HG03460 (cell line): ENCODE data around the gene PCP4.

ENCODE experiments used
- ATAC-seq: cut with Tn5 transposase; IDR thresholded peaks from one replicate; pipeline ENCODE4 v1.9.1; 2021; ENCODE audit not compliant: unreplicated experiment

PCP4 gene

DNA sequence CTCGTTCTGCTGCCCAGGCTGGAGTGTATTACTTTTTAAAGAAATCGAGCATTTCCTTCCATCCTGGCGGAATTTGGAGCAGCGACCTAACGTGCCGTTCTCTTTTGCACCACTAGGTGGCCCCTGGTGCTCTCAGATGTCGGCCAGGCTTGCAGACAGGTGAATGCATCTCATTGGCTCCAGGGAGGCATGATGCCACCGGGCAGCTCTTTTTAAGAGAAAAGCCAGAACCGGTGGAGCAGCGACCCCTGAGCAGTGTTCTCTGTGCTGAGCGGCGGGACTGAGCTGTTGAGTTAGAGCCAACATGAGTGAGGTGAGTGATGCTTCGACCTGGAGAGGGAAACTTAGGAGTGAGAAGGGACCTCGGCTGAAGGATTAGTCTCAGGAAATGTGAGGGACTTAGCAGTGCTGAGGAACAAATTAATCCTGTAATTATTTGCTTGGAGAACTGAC, at the start of gene PCP4:
Gene PCP4, plus strand, starts transcription at position 241 of the 453 bp plus-strand sequence. Its CDS starts 64 bp downstream, at position 305.
- ATAC-seq: no peak

DNA sequence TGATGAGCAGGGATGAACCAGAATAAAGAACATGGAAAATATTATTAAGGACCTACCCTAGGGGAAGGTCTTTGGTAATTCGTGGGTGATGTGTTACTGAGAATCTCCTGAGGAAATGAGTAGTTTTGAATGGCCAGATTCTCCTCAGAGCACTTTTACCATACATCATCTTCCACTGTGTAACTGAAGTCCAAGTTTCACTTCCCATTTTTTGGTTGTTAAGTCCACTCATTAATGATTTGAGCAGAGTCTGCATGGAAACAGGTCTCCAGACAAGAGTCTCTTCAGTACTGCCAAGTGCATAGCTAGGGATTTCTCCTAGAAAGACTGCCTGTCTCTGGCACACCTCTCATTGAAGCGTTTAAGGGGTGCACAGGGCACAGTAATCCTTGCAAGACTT, 48.7 kb upstream of the PCP4 start:
- ATAC-seq: no peak

DNA sequence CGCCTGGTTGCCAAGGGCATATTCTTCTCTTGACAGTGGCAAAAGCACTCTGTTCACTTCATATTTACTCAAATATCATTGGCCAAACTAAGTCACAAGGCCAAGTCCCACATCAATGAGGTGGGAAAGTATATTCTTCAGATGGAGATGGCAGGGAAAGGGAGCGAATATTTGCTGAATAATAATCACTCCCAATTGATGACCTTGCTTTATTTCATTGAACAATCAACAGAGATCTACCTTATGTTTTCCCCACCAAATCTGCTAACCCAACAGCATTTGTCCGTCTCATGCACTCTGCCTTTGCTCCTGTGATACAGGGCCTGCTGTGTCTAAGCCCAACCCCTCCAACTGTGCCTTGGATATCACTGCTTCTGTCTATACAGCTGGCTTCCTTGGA, 45.2 kb upstream of the PCP4 start:
- ATAC-seq: no peak

DNA sequence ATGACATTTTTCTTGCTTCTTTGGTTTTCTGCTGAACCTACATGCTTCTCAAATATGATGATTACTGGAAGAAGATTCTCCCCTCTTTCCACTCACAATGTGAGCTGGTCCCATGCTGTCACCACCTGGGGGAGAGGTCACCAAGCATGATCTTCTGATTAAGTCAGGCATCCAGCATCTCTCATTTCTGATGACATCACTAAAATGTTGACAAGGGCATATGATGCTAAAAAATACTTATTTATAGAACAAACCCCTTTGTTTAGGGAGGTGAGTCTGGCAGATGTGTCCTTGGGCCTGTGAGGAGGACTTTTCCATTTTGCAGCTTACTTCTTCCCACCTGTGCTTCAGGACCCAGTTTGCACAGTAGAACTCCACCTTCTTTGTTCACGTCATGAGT, 42.0 kb upstream of the PCP4 start:
- no peak for ATAC-seq

DNA sequence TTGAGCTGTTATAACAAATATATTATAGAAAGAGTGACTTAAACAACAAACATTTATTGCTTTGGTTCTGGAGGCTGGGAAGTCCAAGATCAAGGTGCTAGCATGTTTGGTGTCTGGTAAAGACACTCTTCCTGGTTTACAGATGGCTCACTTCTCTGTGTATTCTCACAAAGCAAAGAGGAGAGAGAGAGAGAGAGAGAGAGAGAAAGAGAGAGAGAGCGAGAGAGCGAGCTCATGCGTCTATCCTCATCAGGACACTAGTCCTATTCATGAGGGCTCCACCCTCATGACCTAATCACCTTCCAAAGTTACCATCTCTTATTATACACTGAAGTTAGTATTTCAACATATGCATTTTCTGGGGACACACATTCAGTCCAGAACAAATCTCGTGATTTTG, 32.7 kb upstream of the PCP4 start:
- no peak for ATAC-seq

DNA sequence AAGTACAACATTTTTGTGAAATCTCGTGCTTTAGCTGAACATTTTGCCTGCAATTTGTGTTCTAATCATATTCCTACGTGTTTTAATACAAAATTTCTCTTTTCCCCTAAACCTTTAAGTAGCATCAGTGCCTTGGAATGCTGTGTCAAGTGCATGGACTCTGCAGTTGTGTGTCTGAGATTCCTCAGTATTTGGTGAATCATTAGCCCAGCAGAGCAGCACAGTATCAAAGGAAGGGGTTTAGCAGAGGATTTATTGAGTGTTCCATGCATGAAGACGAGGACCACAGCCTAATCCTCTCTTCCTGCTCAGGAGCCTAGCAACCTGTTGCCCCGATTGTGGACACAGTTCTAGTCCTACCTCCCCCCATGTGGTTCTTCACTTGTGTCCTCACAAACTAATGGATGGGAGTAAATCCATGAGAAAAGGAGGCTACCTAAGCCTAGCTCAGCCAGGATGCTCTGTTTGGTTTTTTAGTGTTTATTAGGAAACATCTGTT, 29.3 kb upstream of the PCP4 start:
- ATAC-seq: no peak

DNA sequence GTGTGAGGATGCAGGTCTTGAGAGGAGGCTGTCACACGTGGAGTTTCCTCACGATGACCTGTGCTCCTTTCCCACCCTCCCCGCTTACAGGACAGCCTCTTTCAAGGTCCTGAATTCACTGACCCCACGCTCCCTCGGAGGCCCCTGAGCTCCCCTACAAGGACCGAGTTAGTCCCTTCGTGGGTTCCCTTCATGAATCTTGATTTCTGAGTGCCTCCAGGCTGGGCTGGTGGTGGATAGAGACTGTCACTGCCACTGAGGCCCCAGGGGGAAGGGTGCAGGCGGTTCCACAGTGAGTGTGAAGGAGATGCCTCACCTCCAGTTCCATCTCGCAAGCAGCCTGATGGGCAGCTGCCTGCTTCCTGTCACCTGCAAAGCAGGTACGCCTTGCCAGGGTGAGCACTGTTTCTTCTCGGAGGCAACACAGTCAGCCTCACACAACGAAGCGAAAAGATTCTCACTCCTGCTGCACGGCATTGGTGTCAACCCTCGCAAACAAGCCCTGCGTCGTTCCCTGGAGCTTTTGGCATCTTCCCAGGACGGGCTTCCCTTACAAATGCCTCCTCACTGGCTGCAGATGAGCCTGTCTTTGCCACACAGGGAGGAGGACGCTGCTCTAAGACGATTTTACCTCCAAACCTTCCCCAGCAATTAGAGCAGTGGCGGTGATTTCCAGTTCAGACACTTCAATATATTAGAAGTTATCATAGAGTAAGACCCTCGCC, 26.7 kb upstream of the PCP4 start:
- ATAC-seq: no peak

DNA sequence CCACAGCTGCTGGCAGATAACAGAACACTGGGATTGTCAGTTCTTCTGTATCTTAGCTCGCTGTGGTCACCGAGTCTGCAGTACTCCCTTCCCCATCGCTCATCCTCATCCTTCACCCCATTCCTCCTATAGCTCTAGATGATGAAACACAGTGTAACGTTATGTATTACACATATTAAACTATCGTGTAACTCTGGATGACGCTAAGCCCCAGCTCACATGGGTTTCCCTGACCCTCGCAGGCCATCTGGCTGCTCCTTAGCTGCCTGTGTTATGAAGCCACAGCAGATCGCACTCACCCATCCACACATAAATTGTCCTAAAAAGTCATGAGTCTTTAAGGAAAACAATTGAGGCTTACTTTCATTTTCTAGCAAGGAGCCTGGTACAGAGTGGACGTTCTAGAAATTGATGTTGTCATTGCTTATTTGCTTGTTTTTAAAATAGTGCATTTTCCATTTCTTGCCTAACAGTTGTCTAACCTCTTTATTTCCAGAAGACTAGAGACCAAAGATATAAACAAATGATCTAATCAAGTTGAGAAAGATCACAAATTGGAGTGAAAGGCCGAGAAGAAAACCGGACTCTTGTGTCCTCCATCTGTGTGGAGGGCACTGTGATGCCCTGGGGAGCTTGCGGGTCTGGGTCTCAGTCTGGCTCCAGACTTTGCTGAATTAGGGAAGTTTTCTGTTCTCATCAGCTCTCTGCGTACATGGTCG, 24.3 kb upstream of the PCP4 start:
- ATAC-seq: no peak

DNA sequence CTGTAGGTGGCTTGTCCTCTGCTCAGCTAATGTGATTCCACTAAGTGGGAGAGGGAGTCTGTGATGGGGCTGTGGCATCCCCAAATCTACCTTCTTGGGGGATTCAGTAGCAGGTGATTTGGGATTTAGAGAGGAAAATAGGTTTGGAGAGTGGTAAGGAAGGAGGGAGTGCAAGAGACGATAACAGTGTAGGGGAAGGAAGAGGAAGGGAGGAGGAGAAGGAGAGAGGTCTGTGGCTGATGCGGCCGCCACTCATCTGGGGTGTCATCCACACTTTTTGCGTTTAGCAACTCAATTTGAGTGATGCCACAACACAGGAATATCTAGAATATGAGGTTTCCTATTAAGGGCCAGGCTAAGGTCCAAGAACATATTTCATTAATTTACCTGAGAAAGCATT, 23.8 kb upstream of the PCP4 start:
- no peak for ATAC-seq

DNA sequence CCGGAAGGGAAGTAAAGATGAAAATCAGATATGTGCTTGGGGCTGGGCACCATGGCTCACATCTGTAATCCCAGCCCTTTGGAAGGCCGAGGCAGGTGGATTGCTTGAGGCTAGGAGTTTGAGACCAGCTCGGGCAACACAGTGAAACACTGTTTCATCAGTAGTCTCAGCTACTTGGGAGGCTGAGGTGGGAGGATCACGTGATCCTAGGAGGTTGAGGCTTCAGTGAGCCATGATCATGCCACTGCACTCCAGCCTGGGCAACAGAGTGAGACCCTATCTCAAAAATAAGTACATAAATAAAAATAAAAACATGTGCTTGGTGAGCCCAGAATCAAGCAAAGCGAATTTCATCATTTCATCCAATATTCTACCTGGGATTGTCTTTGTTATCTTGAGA, 23.3 kb upstream of the PCP4 start:
- no peak for ATAC-seq

DNA sequence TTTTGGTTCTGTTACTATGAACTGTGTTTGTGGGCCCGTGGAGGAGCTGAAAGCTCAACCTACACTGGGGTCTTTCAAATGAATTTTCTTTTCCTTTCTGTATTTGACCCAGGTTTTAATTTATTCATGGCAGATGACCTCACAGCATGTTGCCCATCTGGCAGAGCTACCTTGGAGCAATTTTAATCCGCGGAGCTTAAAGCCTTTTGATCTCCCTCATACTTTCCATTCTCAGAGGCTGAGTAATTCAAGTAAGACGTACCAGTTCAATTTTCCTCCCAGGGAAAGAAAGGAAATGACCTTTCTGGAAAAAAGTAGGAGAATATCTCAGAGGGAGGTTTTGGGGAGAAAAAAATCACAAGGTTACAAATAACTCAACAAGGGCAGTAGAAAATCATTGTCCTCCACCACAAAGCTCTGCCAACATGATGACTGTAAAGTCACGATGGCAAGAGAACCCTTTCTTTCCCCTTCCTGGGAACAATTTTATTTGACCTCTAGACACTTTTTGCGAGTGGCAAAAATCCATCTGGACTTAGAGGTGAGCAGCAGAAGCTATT, 21.6 kb upstream of the PCP4 start:
- ATAC-seq: no peak

DNA sequence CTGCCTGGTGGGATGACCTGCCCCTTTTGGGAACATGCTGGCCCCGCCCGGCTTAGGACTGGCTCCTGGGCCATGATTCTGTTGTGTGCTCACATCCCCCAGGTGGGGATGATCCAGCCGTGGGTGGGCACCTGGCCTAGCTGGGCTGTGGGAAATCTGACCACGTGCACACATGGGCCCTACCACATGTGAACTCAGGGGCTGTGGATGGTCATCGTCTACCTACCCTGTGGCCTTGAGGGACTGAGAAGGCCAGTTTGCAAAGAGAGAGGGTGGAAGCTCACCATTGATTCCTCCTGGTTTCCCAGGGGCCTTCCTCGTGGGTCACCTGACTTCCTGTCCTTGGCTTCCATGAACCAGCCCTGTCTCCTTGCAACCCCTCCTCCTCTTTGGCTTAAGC, 19.4 kb upstream of the PCP4 start:
- ATAC-seq: no peak

DNA sequence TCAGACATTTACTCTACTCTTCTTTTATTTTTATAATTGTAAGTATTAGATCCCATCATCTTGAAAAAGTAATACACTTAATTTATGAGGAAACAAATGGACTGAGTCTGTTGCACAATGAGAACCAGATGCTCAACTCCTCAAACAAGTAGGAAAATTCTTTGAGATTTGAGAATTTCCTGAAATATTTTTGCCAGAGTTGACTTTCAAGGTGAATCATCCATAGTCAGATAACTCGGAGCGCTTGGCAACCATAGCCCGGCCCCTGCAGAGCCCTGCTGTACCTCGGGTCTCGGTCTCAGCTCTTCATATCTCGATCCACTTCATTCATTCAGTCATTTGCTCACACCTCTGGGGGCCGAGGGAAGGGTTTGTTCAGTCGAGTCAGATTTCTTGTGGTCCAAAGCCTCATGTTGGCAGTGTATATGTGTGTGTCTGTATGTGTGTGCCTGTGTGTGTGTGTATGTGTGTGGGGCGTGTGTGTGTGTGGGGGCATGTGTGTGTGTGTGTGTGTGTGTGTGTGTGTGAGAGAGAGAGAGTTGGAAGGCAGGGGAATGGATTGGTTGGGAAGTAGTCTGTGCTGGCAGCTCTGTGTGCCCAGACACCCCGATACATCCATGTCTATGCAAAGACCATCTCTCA, 18.1 kb upstream of the PCP4 start:
- no peak for ATAC-seq

DNA sequence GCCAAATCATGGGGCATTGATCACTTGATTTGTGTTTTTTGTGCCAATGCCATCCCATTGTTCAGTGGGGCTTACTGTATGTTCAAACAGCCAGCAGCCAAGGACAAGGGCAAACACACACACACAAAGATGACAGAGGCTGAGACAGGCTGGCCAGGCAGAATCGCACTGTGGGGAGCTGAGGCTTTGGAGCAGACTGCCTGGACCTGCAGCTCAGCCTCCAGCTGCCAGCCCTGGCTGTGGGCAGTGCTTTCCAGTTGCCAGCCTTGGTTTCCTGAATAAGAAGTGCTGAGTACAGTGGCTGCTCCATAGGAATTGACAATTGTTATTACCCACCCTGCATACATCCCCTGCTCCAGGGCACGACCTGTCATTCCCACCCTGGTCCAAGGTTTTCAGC, 16.9 kb upstream of the PCP4 start:
- no peak for ATAC-seq

DNA sequence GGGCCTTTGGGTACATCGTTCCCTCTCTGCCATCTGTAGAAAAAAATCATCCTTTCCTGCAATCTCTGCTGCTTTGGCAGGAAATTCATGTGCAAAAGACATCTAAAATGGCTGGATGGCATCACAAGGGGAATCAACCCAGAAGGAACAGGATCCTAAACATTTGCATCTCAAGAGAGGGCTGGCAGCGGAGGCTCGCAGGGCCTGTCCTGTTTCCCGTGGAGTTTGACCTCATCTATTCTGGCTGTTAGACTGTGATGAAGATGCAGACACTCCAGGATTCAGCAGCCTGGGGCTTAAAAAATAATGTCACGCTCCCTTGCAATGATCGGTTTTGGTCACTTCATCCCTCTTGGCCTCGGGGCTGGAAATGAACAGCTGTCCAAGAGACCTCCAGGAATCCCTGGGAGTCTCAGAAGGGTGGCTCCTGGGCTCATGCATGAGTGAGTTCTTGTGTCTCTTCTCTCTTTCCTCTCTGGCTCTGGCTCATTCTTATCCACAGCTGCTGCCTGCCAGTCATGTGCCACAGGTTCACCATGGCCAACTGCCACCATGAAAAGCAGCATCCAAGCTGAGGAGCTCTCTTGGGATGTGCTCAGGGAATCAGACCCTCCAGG, 16.1 kb upstream of the PCP4 start:
- no peak for ATAC-seq

DNA sequence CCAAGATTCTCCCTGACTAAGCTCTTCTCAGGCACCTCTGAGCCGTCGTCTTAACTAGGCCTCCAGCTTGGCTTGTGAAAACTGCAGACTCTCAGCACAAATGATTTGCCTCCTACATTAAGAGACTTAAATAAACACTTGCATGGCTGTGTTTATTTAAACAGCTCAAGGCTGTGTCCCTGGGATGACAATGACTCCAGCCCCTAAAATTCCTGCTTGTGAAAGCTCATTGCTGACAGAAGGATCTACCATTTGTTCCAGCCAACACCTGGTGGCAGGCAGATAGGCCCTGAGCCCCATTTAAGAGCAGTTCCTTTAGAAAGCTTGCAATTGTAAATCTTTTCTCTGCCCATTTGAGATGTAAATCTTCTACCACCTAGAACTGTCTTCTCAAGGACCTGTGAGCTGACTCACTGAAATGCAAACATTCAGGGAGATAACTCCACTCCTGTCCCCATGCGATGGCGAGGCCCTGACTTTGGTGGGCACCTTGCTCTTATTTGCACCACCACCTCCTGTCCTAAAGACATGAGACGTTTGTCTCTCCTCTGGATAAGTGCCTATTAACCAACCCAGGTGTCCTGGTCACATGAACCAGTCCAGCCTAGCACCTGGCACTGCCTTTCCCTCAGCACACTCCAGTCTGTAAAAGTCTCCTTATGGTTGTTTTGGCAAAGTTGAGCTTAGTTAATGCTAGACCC, 15.1 kb upstream of the PCP4 start:
- no peak for ATAC-seq

DNA sequence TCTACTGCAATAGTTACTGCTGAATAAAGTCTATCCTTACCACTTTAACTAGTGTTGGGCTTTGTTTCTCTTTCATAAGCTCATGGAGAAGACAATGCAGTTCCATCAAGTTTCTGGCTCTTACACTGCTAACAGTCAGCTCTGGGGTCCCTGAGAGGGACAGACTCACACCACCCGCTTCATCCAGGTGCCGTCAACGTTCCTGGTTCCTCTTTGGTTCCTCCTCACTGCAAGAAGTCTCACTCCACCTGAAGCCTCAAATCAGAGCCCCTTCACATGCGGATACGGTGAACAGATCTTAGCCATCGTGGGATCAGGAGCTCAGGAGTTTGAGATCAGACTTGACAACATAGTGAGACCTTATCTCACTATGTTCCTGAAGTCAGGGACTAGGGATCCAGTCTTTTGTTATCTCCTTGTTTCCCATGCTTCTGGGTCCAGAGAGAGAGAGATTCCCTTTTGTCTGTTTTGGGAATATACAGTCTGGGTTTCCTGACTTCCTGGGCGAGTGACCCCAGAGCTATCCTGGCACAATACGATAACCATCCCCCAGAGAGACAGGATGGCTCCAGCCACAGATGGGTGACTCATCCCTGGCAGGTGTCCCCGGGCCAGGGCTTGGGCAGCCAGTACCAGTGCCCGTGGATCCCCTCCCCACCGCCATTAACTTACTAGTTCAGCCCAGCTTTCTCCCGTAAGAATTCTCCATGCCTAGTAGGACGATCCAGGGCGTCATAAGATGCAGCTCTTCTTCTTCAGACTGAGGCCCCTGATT, 14.3 kb upstream of the PCP4 start:
- no peak for ATAC-seq

DNA sequence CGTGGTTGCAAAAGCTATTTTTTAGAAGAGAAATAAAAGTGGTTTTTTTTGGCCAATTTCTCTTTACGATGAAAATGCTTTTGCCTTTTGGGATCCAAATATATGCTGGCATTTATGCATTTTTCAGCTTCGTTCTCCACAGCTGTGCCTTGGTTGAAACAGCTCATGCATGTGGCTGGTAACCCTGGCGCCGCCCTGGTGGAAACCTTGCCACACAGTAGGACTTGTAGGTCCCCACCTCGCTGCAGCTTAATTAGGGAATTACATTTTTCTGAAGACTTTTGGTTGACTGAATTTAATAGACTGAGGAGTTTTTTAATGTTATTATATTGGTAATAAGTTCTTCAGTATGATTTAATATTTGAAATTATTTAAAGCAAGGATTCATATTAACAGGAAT, 12.7 kb upstream of the PCP4 start:
- no peak for ATAC-seq

DNA sequence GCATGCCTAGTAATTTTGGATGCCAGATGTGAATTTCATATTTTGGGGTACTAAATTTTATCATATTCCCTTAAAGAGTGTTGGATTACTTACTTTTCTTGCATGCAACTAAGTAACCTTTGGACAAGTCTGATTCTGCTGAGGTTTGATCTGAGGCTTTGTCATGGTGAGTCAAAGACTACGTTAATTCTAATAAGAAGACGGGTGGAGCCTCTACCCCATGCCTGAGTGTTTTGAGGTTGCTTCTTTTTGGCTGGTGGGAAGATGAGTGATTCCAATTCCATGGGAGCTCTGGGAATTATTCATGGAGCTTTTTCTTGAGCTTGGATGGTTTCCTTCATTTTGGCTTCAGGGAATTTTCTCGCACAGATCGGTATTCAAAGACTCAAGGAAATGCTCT, 11.6 kb upstream of the PCP4 start:
- ATAC-seq: no peak

DNA sequence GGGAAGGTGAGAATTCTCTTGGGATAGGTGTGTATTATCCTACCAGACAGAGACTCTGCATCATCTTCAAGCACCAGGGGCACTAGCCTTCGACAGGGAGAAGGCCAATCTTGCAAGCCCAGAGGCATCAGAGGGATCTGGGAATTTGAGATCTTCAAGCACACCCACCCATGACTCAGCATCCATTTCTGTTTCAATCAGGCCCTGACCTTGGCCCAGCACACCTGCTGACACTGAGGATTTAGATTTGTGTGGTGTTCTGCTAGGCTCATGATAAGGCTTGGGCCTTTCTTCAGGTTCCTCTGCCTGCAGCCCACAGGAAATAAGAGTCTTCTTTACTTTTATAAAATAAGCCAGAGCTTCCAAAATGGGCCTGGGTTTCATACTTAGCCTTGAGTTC, 6.6 kb upstream of the PCP4 start:
- ATAC-seq: no peak
